WTC11 (cell line): ENCODE measurements around the gene ITPR1.

Experiments
- CREB1 ChIP-seq: sonication (generic); formaldehyde crosslinking; IDR thresholded peaks from 2 replicates; pipeline ENCODE4 v1.8.0; 2023; ENCODE audit warnings: mild to moderate bottlenecking, missing genetic modification reagents
- JUN ChIP-seq: sonication (generic); formaldehyde crosslinking; IDR thresholded peaks from 2 replicates; pipeline ENCODE4 v1.8.0; 2023; ENCODE audit warnings: mild to moderate bottlenecking, missing genetic modification reagents
- TF ChIP-seq, protein P1 (sequence below): fragments of 200-600 bp; IDR thresholded peaks from 2 replicates; pipeline ENCODE4 v1.8.0; 2022; ENCODE audit warnings: antibody characterized with exemption
- TF ChIP-seq, protein P2 (sequence below): sonication (generic); formaldehyde crosslinking; IDR thresholded peaks from 2 replicates; pipeline ENCODE4 v1.8.0; 2022; ENCODE audit warnings: mild to moderate bottlenecking, missing genetic modification reagents
- TF ChIP-seq, protein P3 (sequence below): sonication (generic); formaldehyde crosslinking; IDR thresholded peaks from 2 replicates; pipeline ENCODE4 v1.8.0; 2023; ENCODE audit warnings: missing genetic modification reagents, mild to moderate bottlenecking, borderline replicate concordance
- TF ChIP-seq, protein P4 (sequence below): fragments of 250-450 bp; sonication (Bioruptor Pico); IDR thresholded peaks from 2 replicates; pipeline ENCODE4 v1.9.0; 2021; ENCODE audit warnings: mild to moderate bottlenecking
- TF ChIP-seq, protein P5 (sequence below): sonication (generic); formaldehyde crosslinking; IDR thresholded peaks from 2 replicates; pipeline ENCODE4 v1.8.1; 2023; ENCODE audit warnings: mild to moderate bottlenecking, missing genetic modification reagents, borderline replicate concordance
- TF ChIP-seq, protein P6 (sequence below): sonication (generic); formaldehyde crosslinking; conservative IDR thresholded peaks from 2 replicates; pipeline ENCODE4 v1.8.1; 2023; ENCODE audit warnings: mild to moderate bottlenecking, low read depth, missing genetic modification reagents, moderate library complexity

DNA sequence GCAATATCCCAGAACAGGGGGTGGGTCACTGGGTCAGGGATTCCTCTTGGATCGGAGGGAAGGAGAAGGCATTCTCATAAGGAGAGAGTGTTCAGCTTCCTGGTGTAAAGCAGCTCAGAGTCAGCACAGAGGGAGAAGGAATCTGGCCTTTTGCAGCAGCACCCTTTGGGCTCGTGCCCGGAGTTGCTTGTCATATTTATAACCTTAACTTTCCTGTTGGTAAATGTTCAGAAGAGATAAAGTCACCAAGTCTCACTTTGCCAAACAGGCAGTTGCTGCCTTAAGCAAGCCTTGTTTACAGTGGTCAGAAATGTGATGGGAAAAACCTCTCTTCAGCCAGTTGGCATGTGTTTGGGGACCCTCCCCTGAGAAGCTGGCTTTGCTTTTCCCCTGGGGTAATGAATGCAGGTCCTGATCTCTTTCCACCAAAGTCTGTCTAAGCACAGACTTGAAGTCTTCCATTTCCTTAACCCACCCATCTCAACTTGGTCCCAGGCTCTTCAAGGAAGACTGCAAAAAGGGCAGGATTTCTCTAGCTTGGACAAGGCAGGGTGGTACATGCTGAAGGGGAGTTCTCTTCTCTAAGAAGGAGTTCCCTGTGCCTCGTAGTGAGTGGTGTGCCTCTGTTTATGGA lies 279.1 kb downstream of the ITPR1 start:
- TF ChIP-seq, protein P1, sequence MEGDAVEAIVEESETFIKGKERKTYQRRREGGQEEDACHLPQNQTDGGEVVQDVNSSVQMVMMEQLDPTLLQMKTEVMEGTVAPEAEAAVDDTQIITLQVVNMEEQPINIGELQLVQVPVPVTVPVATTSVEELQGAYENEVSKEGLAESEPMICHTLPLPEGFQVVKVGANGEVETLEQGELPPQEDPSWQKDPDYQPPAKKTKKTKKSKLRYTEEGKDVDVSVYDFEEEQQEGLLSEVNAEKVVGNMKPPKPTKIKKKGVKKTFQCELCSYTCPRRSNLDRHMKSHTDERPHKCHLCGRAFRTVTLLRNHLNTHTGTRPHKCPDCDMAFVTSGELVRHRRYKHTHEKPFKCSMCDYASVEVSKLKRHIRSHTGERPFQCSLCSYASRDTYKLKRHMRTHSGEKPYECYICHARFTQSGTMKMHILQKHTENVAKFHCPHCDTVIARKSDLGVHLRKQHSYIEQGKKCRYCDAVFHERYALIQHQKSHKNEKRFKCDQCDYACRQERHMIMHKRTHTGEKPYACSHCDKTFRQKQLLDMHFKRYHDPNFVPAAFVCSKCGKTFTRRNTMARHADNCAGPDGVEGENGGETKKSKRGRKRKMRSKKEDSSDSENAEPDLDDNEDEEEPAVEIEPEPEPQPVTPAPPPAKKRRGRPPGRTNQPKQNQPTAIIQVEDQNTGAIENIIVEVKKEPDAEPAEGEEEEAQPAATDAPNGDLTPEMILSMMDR, result no peak
- TF ChIP-seq, protein P2, sequence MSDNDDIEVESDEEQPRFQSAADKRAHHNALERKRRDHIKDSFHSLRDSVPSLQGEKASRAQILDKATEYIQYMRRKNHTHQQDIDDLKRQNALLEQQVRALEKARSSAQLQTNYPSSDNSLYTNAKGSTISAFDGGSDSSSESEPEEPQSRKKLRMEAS (CRISPR knock-in tag), result no peak
- TF ChIP-seq, protein P3, sequence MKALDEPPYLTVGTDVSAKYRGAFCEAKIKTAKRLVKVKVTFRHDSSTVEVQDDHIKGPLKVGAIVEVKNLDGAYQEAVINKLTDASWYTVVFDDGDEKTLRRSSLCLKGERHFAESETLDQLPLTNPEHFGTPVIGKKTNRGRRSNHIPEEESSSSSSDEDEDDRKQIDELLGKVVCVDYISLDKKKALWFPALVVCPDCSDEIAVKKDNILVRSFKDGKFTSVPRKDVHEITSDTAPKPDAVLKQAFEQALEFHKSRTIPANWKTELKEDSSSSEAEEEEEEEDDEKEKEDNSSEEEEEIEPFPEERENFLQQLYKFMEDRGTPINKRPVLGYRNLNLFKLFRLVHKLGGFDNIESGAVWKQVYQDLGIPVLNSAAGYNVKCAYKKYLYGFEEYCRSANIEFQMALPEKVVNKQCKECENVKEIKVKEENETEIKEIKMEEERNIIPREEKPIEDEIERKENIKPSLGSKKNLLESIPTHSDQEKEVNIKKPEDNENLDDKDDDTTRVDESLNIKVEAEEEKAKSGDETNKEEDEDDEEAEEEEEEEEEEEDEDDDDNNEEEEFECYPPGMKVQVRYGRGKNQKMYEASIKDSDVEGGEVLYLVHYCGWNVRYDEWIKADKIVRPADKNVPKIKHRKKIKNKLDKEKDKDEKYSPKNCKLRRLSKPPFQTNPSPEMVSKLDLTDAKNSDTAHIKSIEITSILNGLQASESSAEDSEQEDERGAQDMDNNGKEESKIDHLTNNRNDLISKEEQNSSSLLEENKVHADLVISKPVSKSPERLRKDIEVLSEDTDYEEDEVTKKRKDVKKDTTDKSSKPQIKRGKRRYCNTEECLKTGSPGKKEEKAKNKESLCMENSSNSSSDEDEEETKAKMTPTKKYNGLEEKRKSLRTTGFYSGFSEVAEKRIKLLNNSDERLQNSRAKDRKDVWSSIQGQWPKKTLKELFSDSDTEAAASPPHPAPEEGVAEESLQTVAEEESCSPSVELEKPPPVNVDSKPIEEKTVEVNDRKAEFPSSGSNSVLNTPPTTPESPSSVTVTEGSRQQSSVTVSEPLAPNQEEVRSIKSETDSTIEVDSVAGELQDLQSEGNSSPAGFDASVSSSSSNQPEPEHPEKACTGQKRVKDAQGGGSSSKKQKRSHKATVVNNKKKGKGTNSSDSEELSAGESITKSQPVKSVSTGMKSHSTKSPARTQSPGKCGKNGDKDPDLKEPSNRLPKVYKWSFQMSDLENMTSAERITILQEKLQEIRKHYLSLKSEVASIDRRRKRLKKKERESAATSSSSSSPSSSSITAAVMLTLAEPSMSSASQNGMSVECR (CRISPR knock-in tag), result no peak
- TF ChIP-seq CREB1 (CRISPR knock-in tag) (no peak), JUN (no peak)
- TF ChIP-seq, protein P4, sequence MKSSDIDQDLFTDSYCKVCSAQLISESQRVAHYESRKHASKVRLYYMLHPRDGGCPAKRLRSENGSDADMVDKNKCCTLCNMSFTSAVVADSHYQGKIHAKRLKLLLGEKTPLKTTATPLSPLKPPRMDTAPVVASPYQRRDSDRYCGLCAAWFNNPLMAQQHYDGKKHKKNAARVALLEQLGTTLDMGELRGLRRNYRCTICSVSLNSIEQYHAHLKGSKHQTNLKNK (CRISPR knock-in tag), result no peak
- TF ChIP-seq, protein P5, sequence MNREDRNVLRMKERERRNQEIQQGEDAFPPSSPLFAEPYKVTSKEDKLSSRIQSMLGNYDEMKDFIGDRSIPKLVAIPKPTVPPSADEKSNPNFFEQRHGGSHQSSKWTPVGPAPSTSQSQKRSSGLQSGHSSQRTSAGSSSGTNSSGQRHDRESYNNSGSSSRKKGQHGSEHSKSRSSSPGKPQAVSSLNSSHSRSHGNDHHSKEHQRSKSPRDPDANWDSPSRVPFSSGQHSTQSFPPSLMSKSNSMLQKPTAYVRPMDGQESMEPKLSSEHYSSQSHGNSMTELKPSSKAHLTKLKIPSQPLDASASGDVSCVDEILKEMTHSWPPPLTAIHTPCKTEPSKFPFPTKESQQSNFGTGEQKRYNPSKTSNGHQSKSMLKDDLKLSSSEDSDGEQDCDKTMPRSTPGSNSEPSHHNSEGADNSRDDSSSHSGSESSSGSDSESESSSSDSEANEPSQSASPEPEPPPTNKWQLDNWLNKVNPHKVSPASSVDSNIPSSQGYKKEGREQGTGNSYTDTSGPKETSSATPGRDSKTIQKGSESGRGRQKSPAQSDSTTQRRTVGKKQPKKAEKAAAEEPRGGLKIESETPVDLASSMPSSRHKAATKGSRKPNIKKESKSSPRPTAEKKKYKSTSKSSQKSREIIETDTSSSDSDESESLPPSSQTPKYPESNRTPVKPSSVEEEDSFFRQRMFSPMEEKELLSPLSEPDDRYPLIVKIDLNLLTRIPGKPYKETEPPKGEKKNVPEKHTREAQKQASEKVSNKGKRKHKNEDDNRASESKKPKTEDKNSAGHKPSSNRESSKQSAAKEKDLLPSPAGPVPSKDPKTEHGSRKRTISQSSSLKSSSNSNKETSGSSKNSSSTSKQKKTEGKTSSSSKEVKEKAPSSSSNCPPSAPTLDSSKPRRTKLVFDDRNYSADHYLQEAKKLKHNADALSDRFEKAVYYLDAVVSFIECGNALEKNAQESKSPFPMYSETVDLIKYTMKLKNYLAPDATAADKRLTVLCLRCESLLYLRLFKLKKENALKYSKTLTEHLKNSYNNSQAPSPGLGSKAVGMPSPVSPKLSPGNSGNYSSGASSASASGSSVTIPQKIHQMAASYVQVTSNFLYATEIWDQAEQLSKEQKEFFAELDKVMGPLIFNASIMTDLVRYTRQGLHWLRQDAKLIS (CRISPR knock-in tag), result no peak
- TF ChIP-seq, protein P6, sequence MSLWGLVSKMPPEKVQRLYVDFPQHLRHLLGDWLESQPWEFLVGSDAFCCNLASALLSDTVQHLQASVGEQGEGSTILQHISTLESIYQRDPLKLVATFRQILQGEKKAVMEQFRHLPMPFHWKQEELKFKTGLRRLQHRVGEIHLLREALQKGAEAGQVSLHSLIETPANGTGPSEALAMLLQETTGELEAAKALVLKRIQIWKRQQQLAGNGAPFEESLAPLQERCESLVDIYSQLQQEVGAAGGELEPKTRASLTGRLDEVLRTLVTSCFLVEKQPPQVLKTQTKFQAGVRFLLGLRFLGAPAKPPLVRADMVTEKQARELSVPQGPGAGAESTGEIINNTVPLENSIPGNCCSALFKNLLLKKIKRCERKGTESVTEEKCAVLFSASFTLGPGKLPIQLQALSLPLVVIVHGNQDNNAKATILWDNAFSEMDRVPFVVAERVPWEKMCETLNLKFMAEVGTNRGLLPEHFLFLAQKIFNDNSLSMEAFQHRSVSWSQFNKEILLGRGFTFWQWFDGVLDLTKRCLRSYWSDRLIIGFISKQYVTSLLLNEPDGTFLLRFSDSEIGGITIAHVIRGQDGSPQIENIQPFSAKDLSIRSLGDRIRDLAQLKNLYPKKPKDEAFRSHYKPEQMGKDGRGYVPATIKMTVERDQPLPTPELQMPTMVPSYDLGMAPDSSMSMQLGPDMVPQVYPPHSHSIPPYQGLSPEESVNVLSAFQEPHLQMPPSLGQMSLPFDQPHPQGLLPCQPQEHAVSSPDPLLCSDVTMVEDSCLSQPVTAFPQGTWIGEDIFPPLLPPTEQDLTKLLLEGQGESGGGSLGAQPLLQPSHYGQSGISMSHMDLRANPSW (CRISPR knock-in tag), result no peak
